SW 1271 (cell line): ENCODE measurements around the gene TNPO2.
"Not testable (repeated sequence)": the region's sequence is repeated elsewhere in the genome, so short reads cannot be mapped to it uniquely, and the experiment has no call there.

ENCODE experiments used
- DNase-seq, 2 experiments: peaks; one replicate each; lab custom pipeline; 2025; lab: John Stamatoyannopoulos, UW

Gene TNPO2

DNA sequence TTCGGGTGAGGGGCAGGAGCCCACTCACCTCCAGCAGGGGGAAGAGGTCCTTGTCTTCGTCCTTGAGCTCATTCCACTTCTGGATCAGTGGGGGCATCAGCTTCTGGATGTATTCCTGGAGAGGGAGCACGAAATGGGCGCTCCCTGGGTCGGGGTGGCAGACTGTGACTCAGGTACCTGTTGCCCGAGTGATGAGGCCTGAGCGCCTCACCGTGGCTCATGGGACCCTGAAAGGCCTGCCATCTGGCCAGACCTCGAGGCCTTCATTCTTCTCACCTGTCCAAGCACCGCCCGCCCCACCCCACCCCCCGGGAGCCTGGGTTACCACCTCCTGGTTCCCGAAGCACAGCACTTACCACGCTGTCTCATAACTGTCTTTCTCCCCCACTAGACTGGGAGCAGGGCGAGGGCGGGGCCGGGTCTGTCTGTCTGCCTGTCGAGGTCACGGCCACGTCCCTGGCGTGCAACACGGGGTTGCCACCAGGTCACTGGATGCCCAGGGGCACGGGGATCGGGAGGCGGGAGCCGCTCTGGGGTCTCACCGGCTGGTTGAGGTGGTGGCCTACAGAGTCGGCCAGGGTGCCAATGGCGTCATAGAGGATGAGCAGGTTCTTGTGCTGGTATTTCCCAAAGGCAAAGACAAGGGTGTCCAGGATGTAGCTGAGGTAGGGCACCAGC lies 17.9 kb downstream of the TNPO2 start:
- DNase-seq: no peak

DNA sequence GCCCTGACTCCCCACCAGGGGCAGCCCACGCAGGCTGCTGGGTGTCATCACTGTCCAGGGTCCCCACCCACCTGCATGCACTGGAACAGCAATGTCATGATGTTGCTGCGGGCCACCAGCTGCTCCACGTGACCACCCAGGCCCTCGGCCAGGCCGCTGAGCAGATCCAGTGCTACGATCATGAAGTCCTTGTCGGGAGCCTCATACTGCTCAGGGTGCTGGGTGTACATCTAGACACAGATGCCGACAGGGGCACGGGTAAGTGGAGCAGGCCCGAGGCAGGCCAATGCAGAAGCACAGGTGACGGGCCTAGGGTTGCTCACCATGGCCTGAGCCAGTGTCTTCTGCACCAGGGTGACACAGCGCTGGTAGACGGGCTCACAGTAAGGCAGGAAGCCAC lies 18.6 kb downstream of the TNPO2 start:
- DNase-seq: no peak

DNA sequence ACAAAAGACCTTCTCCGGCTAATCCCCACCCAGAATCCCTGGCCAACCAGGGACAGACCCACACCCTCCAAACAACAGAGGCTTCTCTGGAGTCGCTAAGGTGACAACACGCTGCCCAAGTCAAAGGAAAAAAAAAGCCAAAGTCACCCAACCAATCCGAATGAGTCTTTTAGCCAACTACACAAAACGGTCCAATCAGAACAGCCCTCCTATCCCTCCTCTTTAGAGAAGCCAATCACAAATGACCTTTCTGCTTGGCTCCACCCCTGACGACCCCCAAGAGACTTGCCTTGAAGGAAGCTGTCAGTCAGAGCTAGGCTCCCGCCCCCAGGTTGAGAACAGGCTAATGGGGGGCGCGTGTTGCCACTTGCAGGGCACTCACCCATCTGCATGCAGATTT lies 20.7 kb downstream of the TNPO2 start:
- DNase-seq: peak in 1 of 2 experiments; percentile 44

- no peak for DNase-seq
Measured at GRCh38 chr19:12701596-12702282, 22.0 kb downstream of the TNPO2 start.

GRCh38 chr19:12698138-12698537 lies 25.6 kb downstream of the TNPO2 start:
- DNase-seq: no peak

DNA sequence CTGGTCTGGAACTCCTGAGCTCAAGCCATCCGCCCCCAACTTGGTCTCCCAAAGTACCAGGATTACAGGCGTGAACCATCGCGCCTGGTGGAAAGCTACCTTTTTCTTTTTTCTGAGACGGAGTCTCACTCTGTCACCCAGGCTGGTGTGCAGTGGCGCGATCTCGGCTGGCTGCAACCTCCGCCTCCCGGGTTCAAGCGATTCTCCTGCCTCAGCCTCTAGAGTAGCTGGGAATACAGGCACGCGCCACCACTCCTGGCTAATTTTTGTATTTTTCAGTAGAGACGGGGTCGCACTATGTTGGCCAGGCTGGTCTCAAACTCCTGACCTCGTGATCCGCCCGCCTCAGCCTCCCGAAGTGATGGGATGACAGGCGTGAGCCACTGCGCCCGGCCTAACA lies 26.3 kb downstream of the TNPO2 start:
- DNase-seq: not testable (repeated sequence)

- peak; percentile 69 to 84 for DNase-seq
Measured at GRCh38 chr19:12696366-12697335, 27.1 kb downstream of the TNPO2 start, which contains the start of gene FBXW9. Gene FBXW9, minus strand, starts transcription at chr19:12696631. Its CDS starts 50 bp downstream, at chr19:12696581.

- DNase-seq: no peak
Measured at GRCh38 chr19:12695997-12696365, 27.8 kb downstream of the TNPO2 start.

GRCh38 chr19:12695514-12695913 lies 28.2 kb downstream of the TNPO2 start:
- no peak for DNase-seq

DNA sequence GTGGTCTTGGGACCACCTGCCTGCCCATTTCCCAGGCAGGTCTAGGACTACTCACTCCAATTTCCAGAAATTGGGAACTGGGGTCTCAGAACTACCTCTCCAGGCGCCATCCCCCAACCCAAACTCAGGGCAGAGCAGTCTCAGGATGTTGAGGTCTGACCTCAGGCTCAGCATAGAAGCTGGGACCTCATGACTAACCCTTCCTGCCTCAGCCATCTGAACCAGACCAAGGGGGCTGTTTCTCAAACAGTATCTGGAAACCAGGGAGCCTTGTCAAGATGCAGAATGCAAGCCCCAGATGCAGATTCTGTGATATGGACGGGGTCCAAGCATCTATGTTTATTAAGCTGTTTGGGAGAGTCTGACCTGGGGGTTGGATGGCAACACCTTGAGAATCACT lies 28.6 kb downstream of the TNPO2 start:
- DNase-seq: no peak

- no peak for DNase-seq
Measured at GRCh38 chr19:12694641-12695040, 29.1 kb downstream of the TNPO2 start.

DNA sequence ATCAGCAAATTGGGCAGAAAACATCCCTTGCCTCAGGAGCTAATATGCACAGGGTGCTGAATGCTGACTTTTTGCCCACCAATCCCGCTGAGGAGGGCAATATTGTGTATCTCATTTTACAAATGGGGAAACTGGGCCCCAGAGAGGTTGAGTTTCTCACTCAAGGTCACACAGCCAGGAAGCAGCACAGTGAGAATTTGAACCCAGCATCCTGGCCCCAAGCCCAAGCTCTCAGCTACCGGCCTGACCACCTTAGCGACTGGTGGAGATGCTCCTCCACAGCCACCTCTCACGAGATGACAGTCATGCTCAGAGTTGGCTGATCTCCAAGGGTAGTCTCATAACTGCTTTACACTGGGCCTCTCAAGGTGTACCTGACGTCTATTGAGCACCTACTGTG lies 30.8 kb downstream of the TNPO2 start:
- DNase-seq: no peak

- no peak for DNase-seq
Measured at GRCh38 chr19:12689581-12690216, 34.0 kb downstream of the TNPO2 start.

GRCh38 chr19:12689012-12689411 lies 34.7 kb downstream of the TNPO2 start:
- DNase-seq: no peak

- DNase-seq: no peak
Measured at GRCh38 chr19:12687496-12688196, 36.1 kb downstream of the TNPO2 start, which contains the start of gene GNG14. Gene GNG14, plus strand, starts transcription at chr19:12687998. Its CDS starts 51 bp downstream, at chr19:12688049.

GRCh38 chr19:12685831-12686230 lies 37.9 kb downstream of the TNPO2 start:
- no peak for DNase-seq

- peak; percentile 94 to 98 for DNase-seq
Measured at GRCh38 chr19:12681074-12681987, 42.4 kb downstream of the TNPO2 start, which contains the start of gene DHPS. Gene DHPS, minus strand, starts transcription at chr19:12681880. Its CDS starts 114 bp downstream, at chr19:12681766.

- DNase-seq: no peak
Measured at GRCh38 chr19:12680034-12680433, 43.7 kb downstream of the TNPO2 start.

DNA sequence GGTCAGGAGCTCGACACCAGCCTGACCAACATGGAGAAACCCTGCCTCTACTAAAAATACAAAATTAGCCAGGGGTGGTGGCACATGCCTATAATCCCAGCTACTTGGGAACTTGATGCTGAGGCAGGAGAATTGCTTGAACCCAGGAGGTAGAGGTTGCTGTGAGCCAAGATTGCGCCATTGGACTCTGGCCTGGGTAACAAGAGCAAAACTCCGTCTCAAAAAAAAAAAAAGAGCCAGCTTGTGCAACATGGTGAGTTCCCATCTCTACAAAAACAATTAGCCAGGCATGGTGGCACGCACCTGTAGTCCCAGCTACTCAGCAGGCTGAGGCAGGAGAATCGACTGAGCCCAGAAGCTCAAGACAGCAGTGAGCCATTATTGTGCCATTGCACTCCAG lies 45.7 kb downstream of the TNPO2 start:
- DNase-seq: not testable (repeated sequence)

- DNase-seq: no peak
Measured at GRCh38 chr19:12676928-12677327, 46.8 kb downstream of the TNPO2 start.
